GM19438 (cell line): ENCODE results near the gene GRK7.
"Not testable (repeated sequence)": the region's sequence is repeated elsewhere in the genome, so short reads cannot be mapped to it uniquely, and the experiment has no call there.

Experiments used
- ATAC-seq: cut with Tn5 transposase; IDR thresholded peaks from one replicate; pipeline ENCODE4 v1.9.1; 2021; ENCODE audit warnings: low read depth; ENCODE audit not compliant: unreplicated experiment

The GRK7 gene

DNA sequence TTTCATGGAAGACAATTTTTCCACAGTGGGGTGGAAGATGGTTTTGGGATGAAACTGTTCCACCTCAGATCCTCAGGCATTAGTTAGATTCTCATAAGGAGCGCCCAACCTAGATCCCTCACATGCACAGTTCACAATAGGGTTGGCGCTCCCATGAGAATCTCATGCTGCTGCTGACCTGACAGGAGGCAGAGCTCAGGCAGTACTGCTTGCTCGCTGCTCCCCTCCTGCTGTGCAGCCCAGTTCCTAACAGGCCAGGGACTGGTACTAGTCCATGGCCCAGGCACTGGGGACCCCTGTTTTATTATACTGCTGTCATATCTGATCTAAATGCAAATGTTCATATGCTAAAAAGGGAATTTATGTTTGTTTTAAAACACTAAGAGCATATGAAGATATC, 9.8 kb upstream of the GRK7 start:
- ATAC-seq = no peak

DNA sequence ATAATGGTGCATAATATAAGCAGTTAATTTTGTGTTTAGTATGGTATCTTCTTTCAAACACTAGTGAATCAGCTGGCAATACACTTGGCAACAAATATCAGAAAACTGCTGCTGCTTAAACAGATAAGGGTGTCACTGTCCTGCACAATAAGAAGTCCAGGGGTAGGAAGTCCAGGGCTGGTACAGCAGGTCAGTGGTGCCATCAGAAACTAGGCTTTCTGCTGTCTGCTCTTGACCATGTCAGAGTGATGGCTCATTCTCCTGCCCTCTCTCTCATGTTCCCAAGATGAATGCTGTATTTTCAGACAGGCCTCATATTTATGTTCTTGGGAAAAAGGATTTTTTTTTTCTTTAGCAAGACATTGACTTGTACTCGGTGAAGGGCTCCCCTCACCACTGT, 9.2 kb upstream of the GRK7 start:
- no peak for ATAC-seq

DNA sequence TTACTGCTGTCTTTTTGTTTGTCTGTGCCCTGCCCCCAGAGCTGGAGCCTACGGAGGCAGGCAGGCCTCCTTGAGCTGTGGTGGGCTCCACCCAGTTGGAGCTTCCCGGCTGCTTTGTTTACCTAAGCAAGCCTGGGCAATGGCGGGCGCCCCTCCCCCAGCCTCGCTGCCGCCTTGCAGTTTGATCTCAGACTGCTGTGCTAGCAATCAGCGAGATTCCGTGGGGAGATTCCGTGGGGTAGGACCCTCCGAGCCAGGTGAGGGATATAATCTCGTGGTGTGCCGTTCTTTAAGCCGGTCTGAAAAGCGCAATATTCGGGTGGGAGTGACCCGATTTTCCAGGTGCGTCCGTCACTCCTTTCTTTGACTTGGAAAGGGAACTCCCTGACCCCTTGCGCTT, 656 bp upstream of the GRK7 start:
- not testable (repeated sequence) for ATAC-seq

DNA sequence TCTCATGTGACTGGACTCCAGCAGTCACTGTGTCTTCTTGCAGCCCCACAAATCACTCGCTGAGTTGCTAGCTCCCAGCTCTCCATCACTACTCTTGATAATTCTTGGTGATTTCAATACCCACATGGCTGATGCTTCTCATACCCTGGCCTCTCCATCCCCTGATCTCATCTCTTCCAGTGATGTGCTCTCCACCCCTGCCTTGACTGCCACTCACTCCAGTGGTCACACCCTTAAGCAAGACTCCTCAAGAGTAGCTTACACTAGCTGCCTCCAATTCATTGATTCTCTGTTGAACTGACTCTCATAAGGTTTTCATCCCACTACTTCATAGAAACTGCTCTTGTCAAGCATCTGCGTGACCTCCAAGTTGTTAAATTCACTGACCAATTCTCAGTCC, 837 bp downstream of the GRK7 start:
- ATAC-seq = no peak

DNA sequence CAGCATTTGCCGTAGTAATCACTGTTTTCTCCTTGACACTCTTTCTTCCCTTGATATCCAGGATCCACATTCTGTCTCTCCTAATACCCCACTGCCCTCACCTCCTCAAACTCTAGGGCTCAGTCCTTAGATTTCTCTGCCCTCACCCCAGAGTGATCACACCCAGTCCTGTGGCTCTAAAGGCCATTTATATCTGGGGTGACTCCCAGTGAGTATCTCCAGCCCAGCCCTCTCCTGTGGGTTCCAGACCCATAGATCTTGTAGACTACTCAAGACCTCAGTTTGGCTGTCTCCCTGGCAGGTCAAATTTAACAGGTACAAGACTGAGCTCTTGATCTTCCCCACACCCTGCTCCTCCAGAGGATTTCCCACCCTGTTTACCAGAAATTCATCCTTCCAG, 1.3 kb downstream of the GRK7 start:
- no peak for ATAC-seq

DNA sequence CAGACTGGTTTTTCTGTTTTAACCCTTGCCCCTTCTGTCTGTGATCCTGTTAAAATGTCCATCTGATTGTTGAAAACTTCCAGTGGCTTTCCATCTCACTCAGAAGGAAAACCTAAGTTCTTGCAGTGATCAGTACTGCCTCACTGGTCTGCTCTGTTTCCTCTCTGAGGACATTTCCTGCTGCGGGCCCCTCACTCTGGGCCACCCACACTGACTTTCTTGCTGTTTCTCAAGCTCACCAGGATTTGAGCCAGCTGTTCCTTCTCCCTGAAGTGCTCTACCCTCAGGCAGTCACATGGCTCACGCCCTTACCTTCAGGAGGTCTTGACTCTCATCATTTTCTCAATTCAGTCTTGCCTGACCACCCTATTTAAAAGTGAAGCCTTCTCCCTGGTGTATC, 1.8 kb downstream of the GRK7 start:
- no peak for ATAC-seq

DNA sequence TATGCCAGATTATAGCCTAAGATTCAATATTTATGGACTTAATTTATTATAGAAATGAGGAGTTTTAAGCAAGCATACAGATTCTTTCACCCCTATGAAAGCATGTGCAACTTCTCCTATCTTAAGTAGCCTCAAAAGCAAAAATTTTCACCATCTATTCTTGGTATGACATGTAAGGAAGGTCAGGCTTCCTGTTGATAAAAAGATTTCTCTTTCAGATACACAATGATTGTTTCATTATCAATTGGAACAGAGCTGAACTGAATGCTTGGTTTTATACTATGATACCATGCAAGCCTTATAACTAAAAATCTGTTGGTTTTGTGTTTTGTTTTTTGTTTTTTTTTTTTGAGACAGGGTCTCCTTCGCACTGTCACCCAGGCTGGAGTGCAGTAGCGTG, 3.9 kb downstream of the GRK7 start:
- ATAC-seq = no peak

DNA sequence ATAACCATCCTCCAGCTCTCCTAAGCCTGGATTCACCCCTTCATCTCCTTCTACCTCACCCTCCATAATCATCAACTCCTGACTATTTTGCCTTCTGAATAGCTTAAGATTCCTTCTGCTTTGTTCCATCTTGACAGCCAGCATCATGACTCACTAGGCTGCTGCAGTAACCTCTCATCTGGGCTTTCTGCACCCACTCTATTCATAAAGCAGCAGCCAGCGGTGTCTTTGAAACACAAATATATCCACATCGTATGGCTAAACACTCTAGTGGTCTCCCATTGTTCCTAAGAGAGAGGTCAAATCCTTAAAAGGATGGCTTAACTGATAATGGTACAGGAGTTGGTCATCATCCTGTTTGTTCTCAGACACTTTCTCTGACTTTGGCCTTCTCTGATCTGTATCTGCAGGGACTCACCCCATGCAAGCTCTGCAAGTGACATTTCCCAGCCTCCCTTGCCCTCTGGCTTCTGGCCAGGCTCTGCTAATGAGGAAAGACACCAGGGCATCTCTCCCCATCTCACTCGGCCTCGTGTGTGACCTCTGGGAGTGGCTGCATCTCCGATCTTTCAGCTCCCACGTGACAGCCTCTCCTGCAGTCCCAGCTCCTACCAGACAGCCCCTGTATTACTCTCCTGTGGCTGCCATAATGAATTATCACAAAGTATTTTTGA, 6.2 kb downstream of the GRK7 start:
- ATAC-seq = no peak

DNA sequence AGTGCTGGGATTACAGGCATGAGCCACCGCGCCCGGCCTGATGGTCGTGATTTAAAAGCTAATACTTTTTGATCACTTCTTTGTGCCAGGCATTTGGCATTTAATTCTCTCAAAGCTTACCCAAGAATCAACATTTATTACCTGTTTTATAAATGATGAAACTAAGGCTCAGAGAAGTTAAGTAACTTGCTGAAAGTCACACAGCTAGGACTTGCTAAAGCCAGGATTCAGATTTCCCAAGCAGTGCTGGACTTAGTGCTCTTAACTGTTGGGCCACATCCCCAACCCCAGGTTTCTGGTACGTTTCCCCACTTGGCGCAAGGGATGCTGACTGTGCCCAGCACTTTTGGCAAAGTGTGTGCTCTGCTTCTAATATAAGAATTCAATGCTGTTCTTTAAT, 10.5 kb downstream of the GRK7 start:
- no peak for ATAC-seq

DNA sequence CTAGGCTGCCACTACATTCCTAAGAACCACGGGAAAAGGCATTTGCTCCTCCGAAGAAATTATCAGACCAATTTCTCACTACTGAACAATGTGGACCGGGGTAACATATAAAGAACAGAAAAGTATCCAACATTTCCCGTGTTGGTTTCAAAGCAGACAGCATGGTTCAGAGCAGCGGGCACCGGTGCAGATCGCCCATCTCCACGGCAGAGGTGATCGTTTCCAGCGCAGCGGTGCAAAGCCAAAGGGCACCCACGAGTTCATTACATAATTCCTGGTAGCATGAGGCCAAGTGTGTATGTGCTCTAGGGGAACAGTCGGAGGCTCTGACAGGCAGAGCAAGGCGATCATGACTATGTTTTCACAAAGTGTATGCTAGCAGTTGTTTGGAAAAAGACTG, 13.2 kb downstream of the GRK7 start:
- no peak for ATAC-seq

DNA sequence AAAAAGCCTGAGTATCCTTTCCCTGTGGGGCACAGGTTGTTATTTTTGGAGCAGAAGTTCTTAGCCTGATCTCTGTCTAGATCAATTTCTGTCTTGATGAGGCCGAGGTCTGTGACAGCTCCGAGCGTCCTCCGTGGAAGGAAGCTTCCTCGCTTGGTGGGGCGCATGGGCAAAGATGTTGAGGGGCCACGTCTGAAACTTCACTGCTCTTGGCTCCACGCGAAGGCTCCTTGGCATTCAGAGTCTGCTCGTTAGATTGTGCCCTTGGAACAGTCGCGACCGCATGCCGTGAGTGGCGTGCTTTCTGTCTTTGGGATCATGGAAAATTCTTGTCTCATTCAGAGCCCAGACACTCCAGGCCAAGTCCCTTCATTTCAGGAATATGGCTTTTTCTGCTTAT, 13.7 kb downstream of the GRK7 start:
- ATAC-seq = no peak

DNA sequence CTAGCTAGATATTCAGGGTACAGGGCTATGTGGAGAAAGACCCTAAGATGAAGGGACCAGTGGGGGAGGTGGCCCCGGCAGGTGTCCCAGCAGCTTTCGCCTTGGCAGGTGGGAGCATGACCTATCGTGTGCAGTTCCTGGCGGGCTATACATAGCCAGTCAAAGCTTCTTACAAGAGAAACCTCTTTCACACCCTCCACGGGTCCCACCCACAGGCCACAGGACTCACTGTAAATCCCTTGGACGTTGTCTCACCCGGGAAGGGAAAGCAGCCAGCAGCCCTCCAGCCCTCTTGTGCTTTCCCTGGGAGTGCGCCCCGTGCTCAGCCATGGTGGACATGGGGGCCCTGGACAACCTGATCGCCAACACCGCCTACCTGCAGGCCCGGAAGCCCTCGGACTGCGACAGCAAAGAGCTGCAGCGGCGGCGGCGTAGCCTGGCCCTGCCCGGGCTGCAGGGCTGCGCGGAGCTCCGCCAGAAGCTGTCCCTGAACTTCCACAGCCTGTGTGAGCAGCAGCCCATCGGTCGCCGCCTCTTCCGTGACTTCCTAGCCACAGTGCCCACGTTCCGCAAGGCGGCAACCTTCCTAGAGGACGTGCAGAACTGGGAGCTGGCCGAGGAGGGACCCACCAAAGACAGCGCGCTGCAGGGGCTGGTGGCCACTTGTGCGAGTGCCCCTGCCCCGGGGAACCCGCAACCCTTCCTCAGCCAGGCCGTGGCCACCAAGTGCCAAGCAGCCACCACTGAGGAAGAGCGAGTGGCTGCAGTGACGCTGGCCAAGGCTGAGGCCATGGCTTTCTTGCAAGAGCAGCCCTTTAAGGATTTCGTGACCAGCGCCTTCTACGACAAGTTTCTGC, 15.0 kb downstream of the GRK7 start:
- ATAC-seq = no peak

DNA sequence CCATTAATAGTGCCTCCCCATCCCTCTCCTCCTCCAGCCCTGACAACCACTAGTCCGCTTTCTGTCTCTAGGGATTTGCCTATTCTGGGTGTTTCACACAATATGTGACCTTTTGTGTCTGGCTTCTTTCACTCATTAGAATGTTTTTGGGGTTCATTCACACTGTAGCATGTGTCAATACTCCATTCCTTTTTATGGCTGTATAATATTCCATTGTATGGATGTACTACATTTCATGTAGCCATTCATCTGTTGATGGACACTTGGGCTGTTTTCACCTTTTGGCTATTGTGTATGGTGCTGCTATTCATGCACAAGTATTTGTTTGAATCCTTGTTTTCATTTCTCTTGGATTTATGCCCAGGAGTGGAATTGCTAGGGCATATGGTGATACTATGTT, 16.5 kb downstream of the GRK7 start:
- no peak for ATAC-seq

DNA sequence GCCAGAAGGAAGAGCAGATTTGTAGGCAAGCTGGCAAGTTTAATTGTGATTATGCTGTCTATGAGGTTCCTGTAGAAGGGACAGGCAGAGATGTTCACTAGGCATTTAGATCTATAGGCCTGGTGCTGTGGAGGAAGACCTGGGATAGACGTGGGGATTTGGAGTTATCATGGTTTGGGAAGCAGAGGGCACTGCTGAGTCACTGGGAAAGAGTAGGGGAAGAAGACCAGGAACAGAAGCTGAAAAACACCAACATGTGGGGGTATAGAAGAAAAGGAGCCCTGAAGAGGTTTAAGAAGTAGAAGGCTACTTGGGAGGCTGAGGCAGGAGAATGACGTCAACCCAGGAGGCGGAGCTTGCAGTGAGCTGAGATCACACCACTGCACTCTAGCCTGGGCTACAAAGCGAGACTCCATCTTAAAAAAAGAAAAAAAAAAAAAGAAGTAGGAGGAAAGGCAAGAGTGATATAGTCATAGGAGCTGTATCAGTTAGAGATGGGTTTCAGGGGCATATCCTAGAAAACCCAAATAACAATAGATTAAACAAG, 19.3 kb downstream of the GRK7 start:
- no peak for ATAC-seq

DNA sequence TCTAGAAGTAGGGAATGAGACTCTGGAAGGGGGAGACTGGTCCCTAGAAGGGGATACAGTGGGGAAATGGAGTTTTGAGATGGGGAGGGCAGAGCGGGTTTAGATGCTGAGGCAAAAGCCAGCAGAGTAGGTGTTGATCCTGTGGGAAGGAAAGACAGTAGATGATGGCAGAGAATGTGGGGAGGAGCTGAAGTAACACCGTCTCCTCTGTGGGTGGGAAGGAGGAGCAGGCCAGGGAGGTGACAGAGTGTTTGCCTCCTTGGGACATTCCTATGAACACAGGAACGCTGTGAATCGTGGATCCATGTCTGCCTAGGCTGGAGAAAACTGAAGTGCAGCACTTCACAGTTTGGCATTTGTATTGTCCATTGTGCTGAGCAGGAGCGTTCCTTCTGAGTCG, 20.4 kb downstream of the GRK7 start:
- ATAC-seq = no peak

DNA sequence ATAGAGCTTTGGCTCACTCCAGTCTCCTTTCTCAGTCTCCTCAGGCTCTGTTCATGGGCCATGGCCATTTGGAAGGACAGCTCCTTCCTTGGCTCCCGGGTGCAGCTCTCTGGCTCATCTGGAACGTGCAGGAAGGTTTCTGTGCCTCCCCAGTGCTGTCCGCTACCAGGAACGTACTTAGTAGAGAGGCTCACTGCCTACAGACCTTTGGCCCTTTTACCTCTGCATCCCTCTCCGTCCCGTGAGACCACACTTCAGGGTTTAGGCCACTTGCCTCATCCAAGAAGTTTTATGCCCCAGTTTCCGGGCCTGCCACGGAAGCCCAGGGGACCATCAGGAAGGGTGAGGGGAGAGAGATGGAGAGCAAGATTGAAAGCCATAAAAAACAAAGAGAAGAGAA, 20.9 kb downstream of the GRK7 start:
- ATAC-seq = no peak

DNA sequence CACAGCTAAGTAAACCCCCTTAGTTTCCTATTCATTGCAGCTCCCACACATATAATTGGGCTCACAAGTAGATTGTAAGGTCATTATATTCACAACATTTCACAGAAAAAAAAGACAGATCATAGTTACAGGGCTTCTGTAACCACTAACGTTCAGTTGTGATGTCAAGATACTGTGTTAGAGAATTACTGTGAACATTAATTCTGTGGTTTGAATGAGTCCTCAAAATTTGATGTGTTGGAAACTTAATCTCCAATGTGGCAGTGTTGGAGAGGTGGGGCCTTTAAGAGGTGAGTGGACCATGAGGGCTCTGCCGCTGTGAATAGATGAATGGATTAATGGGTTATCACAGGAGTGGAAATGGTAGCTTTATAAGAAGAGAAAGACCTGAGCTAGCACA, 21.3 kb downstream of the GRK7 start:
- no peak for ATAC-seq

DNA sequence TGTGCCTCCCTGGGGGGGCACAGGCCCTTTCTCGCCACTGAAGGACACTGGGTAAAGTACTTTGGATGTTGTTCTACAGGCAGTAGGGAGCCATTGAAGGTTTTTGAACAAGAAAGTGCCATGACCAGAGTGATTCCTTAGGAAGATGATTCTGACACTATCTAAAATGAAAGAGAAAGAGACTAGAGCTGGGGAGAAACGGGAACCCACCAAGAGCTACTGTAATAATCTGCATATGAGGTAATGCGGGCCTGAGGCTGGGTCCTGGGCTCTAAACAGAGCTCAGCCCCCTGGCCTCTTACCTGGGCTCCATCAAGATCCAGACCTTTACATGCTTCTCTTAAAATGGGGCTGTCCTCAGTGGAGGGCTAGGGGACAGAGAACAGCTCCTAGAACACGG, 24.9 kb downstream of the GRK7 start:
- ATAC-seq = no peak

DNA sequence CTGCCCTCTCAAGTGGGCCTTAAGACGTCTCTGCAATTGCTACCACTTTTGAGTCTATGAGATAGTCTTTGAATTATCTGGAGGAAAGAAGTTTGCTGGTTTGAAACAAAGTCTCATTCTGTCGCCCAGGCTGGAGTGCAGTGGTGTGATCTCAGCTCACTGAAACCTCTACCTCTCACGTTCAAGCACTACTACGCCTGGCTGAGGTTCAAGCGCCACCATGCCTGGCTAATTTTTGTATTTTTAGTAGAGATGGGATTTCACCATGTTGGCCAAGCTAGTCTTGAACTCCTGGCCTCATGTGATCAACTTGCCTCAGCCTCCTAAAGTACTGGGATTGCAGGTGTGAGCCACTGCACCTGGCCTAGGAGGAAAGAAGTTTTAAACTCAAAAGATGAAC, 25.5 kb downstream of the GRK7 start:
- ATAC-seq = not testable (repeated sequence)

DNA sequence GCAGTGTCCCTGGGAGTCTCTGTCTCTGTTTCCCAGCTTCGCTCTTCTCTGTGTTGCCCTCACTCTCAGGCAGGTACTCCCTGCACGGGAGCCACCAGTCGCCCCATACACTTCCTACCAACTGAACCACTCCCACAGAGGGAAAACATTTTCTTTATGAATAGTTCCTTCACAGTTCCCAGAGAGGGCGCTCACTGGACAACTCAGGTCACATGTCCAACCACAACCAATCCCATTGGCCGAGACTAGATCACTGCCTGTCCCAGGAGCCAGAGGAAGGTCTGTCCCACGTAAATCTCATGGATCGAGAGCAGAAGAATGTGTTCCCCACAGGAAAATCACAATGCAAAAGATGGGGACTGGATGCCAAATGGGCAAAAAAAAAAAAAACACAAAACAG, 26.1 kb downstream of the GRK7 start:
- no peak for ATAC-seq

DNA sequence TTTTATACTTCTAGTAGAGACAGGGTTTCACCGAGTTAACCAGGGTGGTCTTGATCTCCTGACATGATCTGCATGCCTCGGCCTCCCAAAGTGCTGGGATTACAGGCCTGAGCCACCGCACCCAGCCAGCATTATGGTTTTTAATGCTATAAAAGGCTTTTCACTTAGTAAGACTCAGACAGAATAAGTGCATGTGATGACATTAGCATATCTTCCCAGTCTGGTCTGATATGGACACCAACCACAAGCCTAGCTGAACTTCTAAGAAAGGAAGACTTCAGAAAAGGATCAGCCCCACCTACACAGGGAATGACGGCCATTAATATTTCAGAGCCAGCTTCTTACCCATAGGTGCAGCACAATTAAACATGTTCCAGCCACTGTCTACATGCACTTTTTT, 27.0 kb downstream of the GRK7 start:
- ATAC-seq = no peak

DNA sequence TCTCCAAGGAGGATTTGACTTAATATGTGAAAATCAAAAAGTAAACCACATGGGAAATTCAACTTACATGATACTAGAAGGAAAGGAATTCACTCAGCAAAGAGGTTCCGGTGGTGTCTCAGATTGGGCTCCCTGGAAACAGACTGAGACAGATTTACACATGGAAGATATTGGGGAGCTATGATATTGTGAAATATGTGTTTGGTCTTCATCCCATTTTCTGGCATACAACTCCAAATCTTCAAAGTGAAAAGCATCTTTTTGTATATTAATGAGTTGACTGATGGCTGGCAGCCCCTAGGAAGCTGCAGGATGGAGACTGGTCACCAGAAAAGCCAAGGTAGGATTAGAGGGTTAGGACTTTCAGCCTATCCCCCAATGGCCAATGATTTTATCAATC, 29.3 kb downstream of the GRK7 start:
- ATAC-seq = no peak
